HEK293T (cell line): ENCODE data around the gene RNU6-1.

Experiments used
- CTCF ChIA-PET: fragments of 350-600 bp; formaldehyde crosslinking; extraction: SDS; loops from one replicate; lab custom pipeline; 2021; ENCODE audit warnings: antibody characterized with exemption, inconsistent platforms; lab: Yijun Ruan, JAX
- POLR2A ChIA-PET: fragments of 350-600 bp; formaldehyde crosslinking; extraction: SDS; loops from one replicate; lab custom pipeline; 2020; ENCODE audit warnings: antibody characterized with exemption, inconsistent platforms; lab: Yijun Ruan, JAX
- DNase-seq: peaks from one replicate; pipeline ENCODE4 v3.0.0; 2012; ENCODE audit warnings: mixed read lengths; ENCODE audit errors: extremely low spot score
- ARNT ChIP-seq: fragments of 450-650 bp; IDR thresholded peaks from 2 replicates; pipeline ENCODE4 v1.6.1; 2017; ENCODE audit warnings: mild to moderate bottlenecking
- BHLHE40 ChIP-seq: fragments of 450-650 bp; IDR thresholded peaks from 2 replicates; pipeline ENCODE4 v1.6.1; 2016; ENCODE audit warnings: mild to moderate bottlenecking, moderate library complexity, borderline replicate concordance
- CTBP1 ChIP-seq: fragments of 450-650 bp; IDR thresholded peaks from 2 replicates; pipeline ENCODE4 v1.6.1; 2016; ENCODE audit warnings: borderline replicate concordance
- ELF4 ChIP-seq: fragments of 450-650 bp; IDR thresholded peaks from 2 replicates; pipeline ENCODE4 v1.6.1; 2017; ENCODE audit warnings: antibody characterized with exemption
- FOXA1 ChIP-seq: fragments of 450-650 bp; IDR thresholded peaks from 2 replicates; pipeline ENCODE4 v1.6.1; 2016; ENCODE audit warnings: mild to moderate bottlenecking
- FOXK2 ChIP-seq: fragments of 450-650 bp; IDR thresholded peaks from 2 replicates; pipeline ENCODE4 v1.6.1; 2016; ENCODE audit warnings: mild to moderate bottlenecking
- FOXM1 ChIP-seq: fragments of 450-650 bp; IDR thresholded peaks from 2 replicates; pipeline ENCODE4 v1.6.1; 2017; ENCODE audit warnings: mild to moderate bottlenecking, borderline replicate concordance
- HDGF ChIP-seq: fragments of 450-650 bp; IDR thresholded peaks from 2 replicates; pipeline ENCODE4 v1.6.1; 2017; ENCODE audit warnings: antibody characterized with exemption, borderline replicate concordance
- L3MBTL2 ChIP-seq: fragments of 450-650 bp; conservative IDR thresholded peaks from 2 replicates; pipeline ENCODE4 v1.6.1; 2016; ENCODE audit warnings: mild to moderate bottlenecking
- LEF1 ChIP-seq: fragments of 450-650 bp; IDR thresholded peaks from 2 replicates; pipeline ENCODE4 v1.6.1; 2017; ENCODE audit warnings: mild to moderate bottlenecking, borderline replicate concordance
- NFRKB ChIP-seq: fragments of 450-650 bp; IDR thresholded peaks from 2 replicates; pipeline ENCODE4 v1.6.1; 2016; ENCODE audit warnings: mild to moderate bottlenecking, moderate library complexity
- SP1 ChIP-seq: fragments of 450-650 bp; IDR thresholded peaks from 2 replicates; pipeline ENCODE4 v1.6.1; 2017
- SUZ12 ChIP-seq: fragments of 450-650 bp; IDR thresholded peaks from 2 replicates; pipeline ENCODE4 v1.6.1; 2016; ENCODE audit warnings: mild to moderate bottlenecking
- TARDBP ChIP-seq: fragments of 450-650 bp; IDR thresholded peaks from 2 replicates; pipeline ENCODE4 v1.6.1; 2016
- ZNF384 ChIP-seq: fragments of 450-650 bp; IDR thresholded peaks from 2 replicates; pipeline ENCODE4 v1.6.1; 2016
- TF ChIP-seq, protein P1 (sequence below): fragments of 450-650 bp; IDR thresholded peaks from 2 replicates; pipeline ENCODE4 v1.6.1; 2016

RNU6-1 gene

DNA sequence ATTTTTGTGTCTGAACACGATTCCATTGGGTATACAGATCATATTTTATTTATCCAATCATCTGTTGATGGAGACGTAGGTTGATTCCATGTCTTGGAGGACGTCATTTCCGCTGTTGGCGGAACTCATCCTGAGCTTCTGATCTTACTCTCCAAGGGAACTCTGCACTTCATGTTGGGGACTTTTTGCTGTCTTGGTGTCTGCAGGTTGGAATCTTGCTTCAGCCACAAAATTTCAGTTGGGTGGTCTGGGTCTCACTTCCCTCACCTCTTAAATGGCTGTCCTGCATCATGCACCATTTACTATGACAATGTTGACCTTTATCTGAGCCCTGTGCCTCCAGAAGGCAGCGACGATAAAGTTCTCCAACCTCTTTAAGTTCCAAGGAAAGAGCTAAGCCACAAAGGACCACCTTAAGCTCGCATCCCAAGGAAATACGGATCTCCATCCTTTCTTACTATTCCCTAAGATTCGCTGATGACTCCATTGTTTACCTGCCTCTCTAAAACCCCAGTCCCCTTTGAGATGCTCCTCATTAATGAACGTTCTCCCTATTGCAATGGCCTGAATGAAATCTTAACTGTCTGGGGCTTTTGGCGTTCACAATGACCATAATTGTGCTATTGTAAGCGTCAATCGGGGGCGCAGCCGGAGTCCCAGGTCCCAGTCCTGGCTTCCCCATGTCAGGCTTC is 23.1 kb upstream of the RNU6-1 start:
- TF ChIP-seq FOXA1 (no peak), TARDBP (no peak), L3MBTL2 (no peak)
- DNase-seq = no peak
- ChIA-PET CTCF (interaction anchor here (0.6 to 2.5 kb wide), 13 partner anchors 12 to 390 kb away, joined by 3 to 13 read pairs (median 4); no protein-coding TSS in a partner anchor), POLR2A (interaction anchor here (0.7 to 0.9 kb wide), 3 partner anchors 21 to 192 kb away, joined by 3 to 6 read pairs (median 4); partner anchors contain the start of gene PIAS1)

GRCh38 chr15:67861983-67862382 is 22.1 kb upstream of the RNU6-1 start:
- CTCF ChIA-PET = interaction anchor here (1.5 kb wide), 1 partner anchor 293 kb away, joined by 7 read pairs; no protein-coding TSS in a partner anchor
- no peak for DNase-seq
- TF ChIP-seq TARDBP (no peak), BHLHE40 (no peak), LEF1 (no peak), L3MBTL2 (no peak), FOXA1 (no peak), HDGF (no peak), CTBP1 (no peak), FOXK2 (no peak)
- TF ChIP-seq, protein P1, sequence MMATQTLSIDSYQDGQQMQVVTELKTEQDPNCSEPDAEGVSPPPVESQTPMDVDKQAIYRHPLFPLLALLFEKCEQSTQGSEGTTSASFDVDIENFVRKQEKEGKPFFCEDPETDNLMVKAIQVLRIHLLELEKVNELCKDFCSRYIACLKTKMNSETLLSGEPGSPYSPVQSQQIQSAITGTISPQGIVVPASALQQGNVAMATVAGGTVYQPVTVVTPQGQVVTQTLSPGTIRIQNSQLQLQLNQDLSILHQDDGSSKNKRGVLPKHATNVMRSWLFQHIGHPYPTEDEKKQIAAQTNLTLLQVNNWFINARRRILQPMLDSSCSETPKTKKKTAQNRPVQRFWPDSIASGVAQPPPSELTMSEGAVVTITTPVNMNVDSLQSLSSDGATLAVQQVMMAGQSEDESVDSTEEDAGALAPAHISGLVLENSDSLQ = no peak
- POLR2A ChIA-PET = no interaction called here

GRCh38 chr15:67859331-67859946 is 19.6 kb upstream of the RNU6-1 start:
- DNase-seq = no peak
- TF ChIP-seq SP1 (no peak), ZNF384 (0 out of 2 replicates have a peak, but pooled peaks have one; percentile 32), NFRKB (no peak)
- POLR2A ChIA-PET = no interaction called here
- CTCF ChIA-PET = no interaction called here

DNA sequence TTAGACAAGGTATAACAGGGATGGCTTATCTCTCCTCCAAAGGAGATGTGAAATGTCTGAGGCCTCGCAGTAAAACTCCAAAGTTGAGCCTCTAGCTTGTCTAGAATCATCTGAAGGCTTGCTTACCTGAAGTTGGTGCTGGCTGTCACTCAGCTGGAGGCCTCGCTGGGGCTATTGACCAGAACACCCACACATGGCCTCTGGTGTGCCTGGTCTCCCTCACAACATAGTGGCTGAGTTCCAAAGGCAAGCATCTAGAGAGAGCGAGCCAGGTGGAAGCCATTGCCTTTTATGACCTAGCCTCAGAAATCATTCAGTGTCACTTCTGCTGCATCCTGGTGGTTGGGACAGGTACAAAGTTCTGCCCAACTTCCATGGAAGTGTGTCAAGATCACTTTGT is 17.4 kb upstream of the RNU6-1 start:
- POLR2A ChIA-PET = no interaction called here
- DNase-seq = no peak
- TF ChIP-seq ZNF384 (no peak), FOXA1 (no peak)
- CTCF ChIA-PET = interaction anchor here (0.6 kb wide), 1 partner anchor 396 kb away, joined by 3 read pairs; no protein-coding TSS in a partner anchor

GRCh38 chr15:67855842-67856241 is 16.0 kb upstream of the RNU6-1 start:
- no peak for DNase-seq
- TF ChIP-seq SUZ12 (no peak), NFRKB (no peak), TARDBP (no peak), BHLHE40 (no peak), FOXA1 (no peak), ZNF384 (no peak), CTBP1 (no peak), L3MBTL2 (no peak), ELF4 (no peak), LEF1 (no peak), HDGF (no peak), FOXM1 (no peak), SP1 (no peak), FOXK2 (no peak), ARNT (no peak)
- TF ChIP-seq, protein P1 = no peak
- ChIA-PET POLR2A (no interaction called here), CTCF (no interaction called here)

DNA sequence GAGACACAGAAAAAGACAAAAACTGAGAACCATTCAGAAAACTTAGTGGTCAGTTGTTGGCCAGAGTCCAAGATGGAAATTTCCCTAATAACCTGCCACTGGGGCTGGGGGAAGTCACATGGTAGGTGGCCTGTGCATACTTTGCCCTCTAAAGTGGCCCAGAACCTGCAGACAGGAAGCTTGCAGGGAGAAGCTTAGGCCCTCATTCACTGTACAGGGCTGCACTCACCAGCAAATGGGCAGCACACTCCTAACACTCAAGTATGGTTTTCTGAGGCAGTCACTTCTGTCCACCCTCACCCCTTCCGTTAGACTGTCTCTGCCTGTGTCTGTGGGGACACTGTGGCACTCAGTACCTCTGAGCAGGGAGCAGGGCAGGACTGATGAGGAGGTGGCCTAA is 14.5 kb upstream of the RNU6-1 start:
- ChIA-PET CTCF (interaction anchor here (0.7 kb wide), 1 partner anchor 341 kb away, joined by 12 read pairs; no protein-coding TSS in a partner anchor), POLR2A (no interaction called here)
- no peak for DNase-seq
- no peak for TF ChIP-seq ARNT
- no peak for TF ChIP-seq BHLHE40
- no peak for TF ChIP-seq FOXM1
- no peak for TF ChIP-seq CTBP1
- no peak for TF ChIP-seq LEF1
- no peak for TF ChIP-seq HDGF
- TF ChIP-seq FOXA1 = no peak
- TF ChIP-seq TARDBP = no peak
- TF ChIP-seq L3MBTL2 = no peak
- TF ChIP-seq ELF4 = no peak
- no peak for TF ChIP-seq SP1
- no peak for TF ChIP-seq SUZ12
- no peak for TF ChIP-seq NFRKB
- no peak for TF ChIP-seq FOXK2

GRCh38 chr15:67853454-67853853 is 13.6 kb upstream of the RNU6-1 start:
- CTCF ChIA-PET = interaction anchor here (0.7 kb wide), 1 partner anchor 340 kb away, joined by 5 read pairs; no protein-coding TSS in a partner anchor
- no peak for DNase-seq
- no peak for TF ChIP-seq ZNF384
- TF ChIP-seq L3MBTL2 = no peak
- no peak for TF ChIP-seq SUZ12
- TF ChIP-seq TARDBP = no peak
- no peak for TF ChIP-seq HDGF
- no peak for TF ChIP-seq FOXA1
- TF ChIP-seq ELF4 = no peak
- TF ChIP-seq ARNT = no peak
- TF ChIP-seq FOXM1 = no peak
- no peak for TF ChIP-seq NFRKB
- TF ChIP-seq, protein P1 = no peak
- TF ChIP-seq FOXK2 = no peak
- POLR2A ChIA-PET = no interaction called here
